ENCODE results near the gene GDI1.

The GDI1 gene

DNA sequence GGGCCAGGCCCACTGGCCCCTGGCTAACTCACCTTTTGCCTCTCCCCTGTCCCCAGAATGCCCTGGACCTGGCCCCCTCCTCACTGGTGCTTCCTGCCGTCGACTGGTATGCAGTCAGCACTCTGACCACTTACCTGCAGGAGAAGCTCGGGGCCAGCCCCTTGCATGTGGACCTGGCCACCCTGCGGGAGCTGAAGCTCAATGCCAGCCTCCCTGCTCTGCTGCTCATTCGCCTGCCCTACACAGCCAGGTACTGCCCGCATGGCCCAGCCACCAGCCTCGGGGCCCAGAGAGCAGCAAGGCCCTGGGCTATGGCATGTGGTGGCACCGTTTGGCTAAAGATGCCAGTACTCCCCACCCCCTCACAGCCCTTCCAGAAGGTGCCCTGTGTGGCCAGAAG lies 4.7 kb upstream of the GDI1 start:
- CTCF ChIA-PET = no interaction called here
- TF ChIP-seq, protein P1, sequence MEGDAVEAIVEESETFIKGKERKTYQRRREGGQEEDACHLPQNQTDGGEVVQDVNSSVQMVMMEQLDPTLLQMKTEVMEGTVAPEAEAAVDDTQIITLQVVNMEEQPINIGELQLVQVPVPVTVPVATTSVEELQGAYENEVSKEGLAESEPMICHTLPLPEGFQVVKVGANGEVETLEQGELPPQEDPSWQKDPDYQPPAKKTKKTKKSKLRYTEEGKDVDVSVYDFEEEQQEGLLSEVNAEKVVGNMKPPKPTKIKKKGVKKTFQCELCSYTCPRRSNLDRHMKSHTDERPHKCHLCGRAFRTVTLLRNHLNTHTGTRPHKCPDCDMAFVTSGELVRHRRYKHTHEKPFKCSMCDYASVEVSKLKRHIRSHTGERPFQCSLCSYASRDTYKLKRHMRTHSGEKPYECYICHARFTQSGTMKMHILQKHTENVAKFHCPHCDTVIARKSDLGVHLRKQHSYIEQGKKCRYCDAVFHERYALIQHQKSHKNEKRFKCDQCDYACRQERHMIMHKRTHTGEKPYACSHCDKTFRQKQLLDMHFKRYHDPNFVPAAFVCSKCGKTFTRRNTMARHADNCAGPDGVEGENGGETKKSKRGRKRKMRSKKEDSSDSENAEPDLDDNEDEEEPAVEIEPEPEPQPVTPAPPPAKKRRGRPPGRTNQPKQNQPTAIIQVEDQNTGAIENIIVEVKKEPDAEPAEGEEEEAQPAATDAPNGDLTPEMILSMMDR (IDR thresholded peaks at IDR 0.05; ENCODE audit: control extremely low read depth, extremely low read depth, low read depth, missing control alignments) = no peak
- no peak for DNase-seq (ENCODE audit: extremely low spot score)
- POLR2A ChIA-PET = no interaction called here

DNA sequence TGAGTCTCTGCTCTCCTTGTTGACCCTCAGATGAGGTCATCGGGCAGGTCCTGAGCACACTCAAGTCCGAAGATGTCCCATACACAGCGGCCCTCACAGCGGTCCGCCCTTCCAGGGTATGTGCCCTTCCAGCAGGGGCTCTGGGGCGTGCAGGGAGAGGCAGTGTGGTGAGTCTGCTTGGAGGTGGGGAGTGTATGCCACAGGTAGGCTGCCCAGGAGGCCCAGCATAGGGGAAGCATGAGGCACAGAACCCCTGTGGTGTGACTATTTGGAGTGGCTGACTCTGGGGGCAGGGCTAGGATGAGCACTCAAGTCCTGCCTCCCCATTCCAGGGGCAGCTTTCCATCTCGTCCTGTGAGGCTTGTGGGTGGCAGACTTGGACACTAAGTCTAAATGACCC lies 3.3 kb upstream of the GDI1 start:
- TF ChIP-seq, protein P1 (IDR thresholded peaks at IDR 0.05; ENCODE audit: control extremely low read depth, extremely low read depth, low read depth, missing control alignments) = no peak
- ChIA-PET CTCF (no interaction called here), POLR2A (no interaction called here)
- no peak for DNase-seq (ENCODE audit: extremely low spot score)

DNA sequence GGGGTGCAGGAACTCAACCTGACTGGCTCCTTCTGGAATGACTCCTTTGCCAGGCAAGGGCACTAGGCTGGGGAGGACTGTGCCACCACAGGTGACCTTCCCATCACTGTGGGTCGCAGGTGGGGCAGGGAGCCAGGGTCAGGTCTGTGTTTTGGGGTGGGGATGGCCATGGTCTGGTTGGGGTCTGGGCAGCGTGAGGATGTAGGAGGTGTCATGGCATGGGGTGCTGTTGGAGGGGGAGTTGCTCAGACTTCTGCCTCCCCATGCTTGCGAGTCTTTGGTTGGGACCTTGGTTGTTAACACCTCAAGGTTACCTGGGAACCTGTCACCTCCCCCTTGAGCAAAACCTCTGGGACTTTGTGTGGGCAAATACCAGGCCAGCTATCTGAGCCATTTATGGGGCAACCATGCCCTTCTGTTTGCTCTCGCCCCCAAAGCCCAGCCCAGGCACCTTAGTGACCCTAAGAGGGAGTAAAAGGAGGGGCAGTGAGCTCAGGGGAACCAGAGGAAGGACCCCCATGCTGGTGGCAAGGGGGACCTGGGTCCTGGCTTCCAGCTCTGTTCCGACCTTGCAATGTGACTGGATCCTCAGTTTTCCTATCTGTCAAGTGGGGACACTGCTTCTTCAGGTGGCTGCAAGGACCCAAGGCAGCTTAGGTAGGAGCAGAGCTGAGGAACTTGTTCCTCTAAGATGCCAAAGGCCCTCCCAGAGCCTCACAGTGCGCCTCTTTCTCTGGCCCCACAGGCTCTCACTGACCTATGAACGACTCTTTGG lies 2.4 kb upstream of the GDI1 start:
- DNase-seq (ENCODE audit: extremely low spot score) = no peak
- TF ChIP-seq, protein P1 (IDR thresholded peaks at IDR 0.05; ENCODE audit: control extremely low read depth, extremely low read depth, low read depth, missing control alignments) = no peak
- POLR2A ChIA-PET = no interaction called here
- CTCF ChIA-PET = no interaction called here

DNA sequence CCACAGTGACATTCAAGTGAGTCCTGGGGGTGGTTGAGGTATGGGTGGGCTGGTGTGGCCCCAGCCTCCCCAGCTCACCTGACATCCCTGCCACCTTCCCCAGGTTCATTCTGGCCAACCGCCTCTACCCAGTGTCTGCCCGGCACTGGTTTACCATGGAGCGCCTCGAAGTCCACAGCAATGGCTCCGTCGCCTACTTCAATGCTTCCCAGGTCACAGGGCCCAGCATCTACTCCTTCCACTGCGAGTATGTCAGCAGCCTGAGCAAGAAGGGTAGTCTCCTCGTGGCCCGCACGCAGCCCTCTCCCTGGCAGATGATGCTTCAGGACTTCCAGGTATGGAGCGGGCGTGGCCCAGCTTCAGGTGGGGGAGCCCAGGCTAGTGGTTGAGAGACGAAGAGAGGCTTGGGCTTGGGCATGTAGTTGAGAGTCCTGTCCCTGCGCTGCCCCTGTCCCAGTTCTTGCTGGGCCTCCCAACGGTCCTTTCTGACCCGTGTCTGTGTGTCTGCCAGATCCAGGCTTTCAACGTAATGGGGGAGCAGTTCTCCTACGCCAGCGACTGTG lies 1.7 kb upstream of the GDI1 start:
- ChIA-PET CTCF (no interaction called here), POLR2A (no interaction called here)
- DNase-seq (ENCODE audit: extremely low spot score) = no peak
- TF ChIP-seq, protein P1 (IDR thresholded peaks at IDR 0.05; ENCODE audit: control extremely low read depth, extremely low read depth, low read depth, missing control alignments) = no peak

DNA sequence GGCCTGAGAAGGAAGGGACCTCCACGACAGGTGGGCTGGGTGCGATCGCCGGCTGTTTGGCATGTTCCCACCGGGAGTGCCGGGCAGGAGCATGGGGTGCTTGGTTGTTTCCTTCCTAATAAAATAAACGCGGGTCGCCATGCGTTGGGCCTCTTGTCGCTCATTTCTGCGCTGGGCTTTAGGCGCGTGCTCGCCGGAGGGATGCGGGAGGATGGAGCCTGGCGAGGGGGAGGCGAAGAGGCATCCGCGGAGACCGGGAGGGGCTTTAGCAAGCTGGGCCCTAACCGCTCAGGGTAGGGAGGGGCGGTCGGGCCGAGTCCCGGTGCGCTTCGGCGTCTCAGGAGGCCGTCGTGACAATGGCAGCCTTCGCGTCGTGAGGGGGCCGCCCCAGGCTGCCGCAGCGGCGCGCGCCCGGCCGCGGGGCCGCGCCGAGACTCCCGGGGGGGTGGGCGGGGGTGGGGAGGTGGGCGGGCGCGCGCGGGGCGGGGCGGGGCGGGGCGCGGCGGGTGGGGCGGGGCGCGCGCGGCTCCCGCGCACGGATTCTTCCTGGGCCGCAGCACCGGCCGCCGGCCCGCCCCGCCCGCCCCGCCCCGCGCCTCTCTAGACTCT lies 476 bp upstream of the GDI1 start:
- DNase-seq (ENCODE audit: extremely low spot score) = peak; percentile 80
- TF ChIP-seq, protein P1 (IDR thresholded peaks at IDR 0.05; ENCODE audit: control extremely low read depth, extremely low read depth, low read depth, missing control alignments) = no peak
- POLR2A ChIA-PET = interaction anchor here (0.6 kb wide), 1 partner anchor 26 kb away, joined by 4 read pairs; no protein-coding TSS in a partner anchor
- CTCF ChIA-PET = no interaction called here

DNA sequence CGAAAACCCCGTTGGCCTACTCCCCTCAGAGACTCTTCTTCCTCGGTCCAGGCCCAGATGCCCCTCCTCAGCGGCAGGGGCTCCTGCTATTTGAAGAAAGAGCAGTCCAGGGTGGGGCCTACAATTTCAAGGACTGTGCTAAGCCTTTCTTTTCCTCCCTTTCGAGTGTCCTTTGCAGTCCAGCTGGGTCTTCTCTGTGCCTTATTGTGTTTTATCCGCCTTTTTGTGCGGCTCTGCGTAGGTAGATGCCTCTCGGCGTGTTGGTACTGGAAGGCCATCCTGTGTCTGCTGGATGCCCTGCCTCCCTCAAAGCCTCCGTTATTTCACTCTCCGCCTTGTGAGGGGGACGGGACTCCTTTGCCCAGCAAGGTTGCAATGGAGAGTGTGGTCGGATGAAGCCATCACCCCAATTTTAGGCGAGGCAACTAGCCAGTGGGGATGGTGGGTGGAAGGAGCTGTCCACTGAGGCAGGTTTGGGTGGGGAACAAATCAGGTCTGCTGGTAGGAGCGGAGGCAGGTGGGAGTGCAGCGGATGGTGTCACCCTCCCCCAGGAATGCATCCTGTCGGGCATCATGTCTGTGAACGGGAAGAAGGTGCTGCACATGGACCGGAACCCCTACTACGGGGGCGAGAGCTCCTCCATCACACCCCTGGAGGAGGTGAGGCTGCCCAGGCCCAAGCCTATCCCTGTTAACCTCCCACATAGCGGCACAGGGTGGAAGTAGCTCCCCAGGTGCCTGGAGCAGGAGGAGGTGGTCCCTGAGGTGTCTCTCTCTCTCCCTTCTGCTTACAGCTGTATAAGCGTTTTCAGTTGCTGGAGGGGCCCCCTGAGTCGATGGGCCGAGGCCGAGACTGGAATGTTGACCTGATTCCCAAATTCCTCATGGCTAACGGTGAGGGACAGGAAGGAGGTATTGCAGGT lies 1.3 kb downstream of the GDI1 start:
- TF ChIP-seq, protein P1 (IDR thresholded peaks at IDR 0.05; ENCODE audit: control extremely low read depth, extremely low read depth, low read depth, missing control alignments) = no peak
- ChIA-PET CTCF (interaction anchor here (1.8 kb wide), 1 partner anchor 10 kb away, joined by 7 read pairs; the partner anchor contains the start of gene ATP6AP1), POLR2A (no interaction called here)
- no peak for DNase-seq (ENCODE audit: extremely low spot score)

Data from GM10248 (cell line).